NCI-H1436 treated with DMSO at 0.1 percent for 48 hours (cell line): ENCODE results near the gene ABHD13.

Source experiments
- DNase-seq: peaks from one replicate; lab custom pipeline; 2025; lab: John Stamatoyannopoulos, UW

Gene ABHD13

DNA sequence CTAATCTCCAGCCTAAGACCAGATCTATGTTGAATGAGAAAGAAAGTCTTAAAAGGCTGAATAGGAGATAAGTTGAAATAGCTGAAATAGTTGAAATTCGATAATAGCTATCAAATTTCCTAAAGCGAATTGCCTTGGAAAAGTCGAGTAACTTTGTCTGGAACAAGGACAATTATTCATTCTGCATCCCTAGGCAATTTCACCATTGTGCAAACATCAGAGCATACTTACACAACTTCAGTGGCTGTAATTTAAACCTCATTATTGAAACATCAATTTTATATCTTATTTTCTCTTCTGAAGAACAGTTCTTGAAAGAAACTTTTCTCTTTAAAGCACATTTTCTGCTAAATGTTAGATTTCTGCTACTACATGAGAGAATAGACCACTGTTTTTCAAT, 64.9 kb downstream of the ABHD13 start:
- no peak for DNase-seq
